Activated CD4-positive, alpha-beta T cell treated with anti-CD3 and anti-CD28 coated beads, Interleukin-2, Interleukin-4, amounts not matched to agents 100 ng/mL and 50 ng/mL, durations not matched to agents 16 hours and 8 hours (primary cell): ENCODE measurements around the gene OSTN.
"Not testable (repeated sequence)": the region's sequence is repeated elsewhere in the genome, so short reads cannot be mapped to it uniquely, and the experiment has no call there.

ENCODE experiments used
- DNase-seq: peaks from one replicate; pipeline ENCODE4 v3.0.0-alpha.2; 2020; ENCODE audit warnings: low spot score

OSTN gene

GRCh38 chr3:191263850-191264249 is 64.8 kb downstream of the OSTN start:
- no peak for DNase-seq

DNA sequence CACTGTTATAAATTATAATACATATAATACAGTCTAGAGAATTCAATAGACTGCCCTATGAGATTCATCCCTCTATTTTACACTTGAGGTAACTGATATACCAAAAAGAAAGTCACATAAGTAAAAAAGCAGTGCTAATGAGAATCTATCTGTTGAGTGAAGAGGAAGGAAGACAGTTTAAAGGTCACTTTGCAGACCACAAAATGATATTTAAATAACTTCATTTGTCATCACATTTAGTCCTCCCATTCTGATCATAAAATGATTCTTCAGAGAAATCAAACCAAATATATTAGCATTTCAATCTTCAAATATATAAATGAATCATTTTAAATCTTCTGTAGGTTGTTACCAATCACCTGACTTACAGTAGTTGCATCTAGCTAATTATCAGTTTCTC is 69.7 kb downstream of the OSTN start:
- DNase-seq = no peak

DNA sequence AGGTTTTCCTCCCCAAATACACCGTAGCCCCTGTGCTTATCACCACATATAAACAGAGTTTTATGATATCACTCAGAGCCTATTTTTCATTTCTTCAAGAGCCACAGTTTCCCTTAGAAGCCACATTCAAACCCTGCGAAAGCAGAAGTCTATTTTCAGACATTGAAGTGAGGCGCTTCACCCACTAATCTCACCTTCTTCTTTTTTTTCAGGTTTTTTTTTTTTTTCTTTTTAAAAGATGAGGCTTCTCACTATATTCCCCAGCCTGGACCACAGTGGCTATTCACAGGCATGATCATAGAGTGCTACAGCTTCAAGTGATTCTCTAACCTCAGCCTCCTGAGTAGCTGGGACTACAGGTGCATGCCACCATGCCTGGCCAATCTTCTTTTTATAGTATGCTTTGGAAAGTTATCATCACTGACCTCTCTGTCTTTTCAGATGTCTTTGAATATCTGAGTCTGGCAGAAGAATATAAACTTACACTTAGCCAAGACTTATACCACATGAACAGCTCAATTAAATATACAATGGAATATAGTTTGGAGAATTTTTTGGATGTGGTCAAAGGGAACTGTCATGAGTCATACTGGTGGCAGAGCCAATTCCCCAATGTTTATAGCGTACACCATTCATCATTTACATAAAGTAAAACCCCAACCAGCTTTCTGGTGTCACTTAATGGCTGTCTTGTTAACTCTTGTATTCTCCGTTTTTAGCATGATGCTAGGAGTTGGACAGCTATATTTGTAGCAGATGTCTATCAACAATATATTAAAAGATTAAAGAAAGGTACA is 70.4 kb downstream of the OSTN start:
- DNase-seq = no peak

DNA sequence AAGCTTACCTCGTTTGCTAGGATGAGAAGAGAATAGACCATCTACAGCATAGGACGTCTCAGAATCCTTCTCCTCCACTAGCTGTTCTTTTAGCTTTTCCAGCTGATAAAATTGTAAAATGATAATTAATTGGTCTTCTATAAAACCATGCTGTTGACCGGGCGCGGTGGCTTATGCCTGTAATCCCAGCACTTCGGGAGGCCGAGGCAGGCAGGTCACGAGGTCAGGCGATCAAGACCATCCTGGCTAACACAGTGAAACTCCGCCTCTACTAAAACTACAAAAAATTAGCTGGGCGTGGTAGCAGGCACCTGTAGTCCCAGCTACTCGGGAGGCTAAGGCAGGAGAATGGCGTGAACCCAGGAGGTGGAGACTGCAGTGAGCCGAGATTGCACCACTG is 76.2 kb downstream of the OSTN start:
- not testable (repeated sequence) for DNase-seq

GRCh38 chr3:191275751-191276150 is 76.7 kb downstream of the OSTN start:
- no peak for DNase-seq

GRCh38 chr3:191280111-191280510 is 81.1 kb downstream of the OSTN start:
- DNase-seq = no peak

- DNase-seq = no peak
Measured at GRCh38 chr3:191280882-191281281, 81.8 kb downstream of the OSTN start.

- no peak for DNase-seq
Measured at GRCh38 chr3:191282251-191283185, 83.5 kb downstream of the OSTN start.

GRCh38 chr3:191283400-191283799 is 84.4 kb downstream of the OSTN start:
- peak; percentile 27 for DNase-seq

- DNase-seq = no peak
Measured at GRCh38 chr3:191290311-191291025, 91.4 kb downstream of the OSTN start.

DNA sequence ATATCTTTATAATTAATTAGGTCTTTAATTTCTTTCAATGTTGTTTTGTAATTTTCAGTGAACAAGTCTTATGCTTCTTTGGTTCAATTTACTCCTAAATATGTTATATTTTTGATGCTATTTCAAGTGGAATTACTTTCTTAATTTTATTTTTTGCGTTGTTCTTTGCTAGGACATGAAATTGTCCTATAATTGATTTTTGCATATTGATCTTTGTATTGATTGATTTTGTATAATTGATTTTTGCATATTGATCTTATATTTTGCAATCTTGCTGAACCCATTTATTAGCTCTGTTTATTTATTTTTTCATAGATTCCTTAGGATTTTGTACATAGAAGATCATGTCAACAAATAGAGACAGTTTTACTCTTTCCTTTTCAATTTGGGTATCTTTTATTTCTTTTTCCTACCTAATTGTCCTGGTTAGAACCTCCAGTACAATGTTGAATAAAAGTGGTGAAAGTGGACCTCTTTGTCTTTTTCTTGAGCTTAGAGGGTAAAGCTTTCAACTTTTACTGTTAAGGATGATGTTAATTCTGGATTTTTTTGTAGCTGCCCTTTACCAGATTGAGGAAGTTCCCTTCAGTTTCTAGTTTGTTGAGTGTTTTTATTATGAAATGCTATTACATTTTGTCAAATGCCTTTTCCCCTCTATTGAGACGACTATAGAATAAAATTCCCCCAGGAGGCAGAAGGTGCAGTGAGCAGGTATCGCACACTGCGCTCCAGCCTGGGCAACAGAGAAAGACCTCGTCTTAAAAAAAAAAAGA is 93.4 kb downstream of the OSTN start:
- no peak for DNase-seq

DNA sequence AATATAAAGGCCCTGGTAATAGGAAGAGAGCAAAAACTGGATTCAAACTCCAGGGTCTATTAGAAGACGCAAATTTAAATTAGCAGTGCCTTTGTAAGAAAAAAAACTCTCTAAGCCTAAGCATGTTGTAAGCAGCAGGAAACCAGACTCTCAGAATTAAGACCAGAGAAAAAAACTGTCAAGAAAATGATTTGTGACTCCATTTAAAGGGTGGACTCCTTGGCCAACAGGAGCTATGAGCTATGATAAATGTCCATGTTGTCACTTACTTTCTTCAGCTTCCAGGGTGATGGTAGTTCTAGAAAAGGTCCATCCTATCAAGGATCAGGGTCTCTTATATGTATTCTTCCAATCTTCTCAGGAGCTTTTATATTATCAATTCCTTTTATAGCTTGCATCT is 95.2 kb downstream of the OSTN start:
- no peak for DNase-seq

DNA sequence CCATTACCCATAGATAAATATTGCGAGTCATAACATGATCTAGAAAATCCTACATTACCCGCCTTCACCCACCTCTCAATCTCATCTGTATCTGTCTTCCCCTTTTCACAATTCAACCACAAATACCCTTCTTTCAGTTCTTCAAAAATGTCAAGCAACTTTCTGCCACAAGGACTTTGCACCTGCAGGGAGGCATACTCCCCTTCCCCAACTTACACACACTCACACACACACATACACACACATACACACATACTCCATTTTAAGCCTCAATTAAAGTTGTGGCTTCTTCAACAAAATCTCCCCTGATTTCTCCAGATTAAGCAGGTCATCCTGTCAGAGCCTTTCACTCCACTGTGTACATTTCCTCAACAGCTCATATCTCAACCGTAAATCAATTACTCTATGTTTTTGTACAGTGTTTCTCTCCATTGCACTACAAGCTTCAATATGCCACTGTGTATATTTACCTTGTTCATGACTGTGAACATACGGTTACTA is 97.0 kb downstream of the OSTN start:
- DNase-seq = no peak

GRCh38 chr3:191298846-191299245 is 99.8 kb downstream of the OSTN start:
- no peak for DNase-seq

DNA sequence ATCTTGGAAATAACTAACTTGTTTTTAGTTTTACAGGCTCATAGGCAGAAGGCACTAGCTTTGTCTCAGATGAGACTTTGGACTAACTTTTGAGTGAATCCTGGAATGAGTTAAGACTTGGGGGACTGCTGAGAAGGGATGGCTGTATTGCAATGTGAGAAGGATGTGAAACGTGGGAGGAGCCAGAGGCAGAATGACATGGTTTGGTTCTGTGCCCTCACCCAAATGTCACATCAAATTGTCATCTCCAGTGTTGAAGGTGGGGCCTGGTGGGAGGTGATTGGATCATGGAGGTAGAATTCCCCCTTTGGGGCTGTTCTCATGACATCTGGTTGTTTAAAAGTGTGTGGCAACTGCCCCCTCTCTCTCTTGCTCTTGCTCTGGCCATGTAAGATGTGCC is 101.4 kb downstream of the OSTN start:
- DNase-seq = no peak

DNA sequence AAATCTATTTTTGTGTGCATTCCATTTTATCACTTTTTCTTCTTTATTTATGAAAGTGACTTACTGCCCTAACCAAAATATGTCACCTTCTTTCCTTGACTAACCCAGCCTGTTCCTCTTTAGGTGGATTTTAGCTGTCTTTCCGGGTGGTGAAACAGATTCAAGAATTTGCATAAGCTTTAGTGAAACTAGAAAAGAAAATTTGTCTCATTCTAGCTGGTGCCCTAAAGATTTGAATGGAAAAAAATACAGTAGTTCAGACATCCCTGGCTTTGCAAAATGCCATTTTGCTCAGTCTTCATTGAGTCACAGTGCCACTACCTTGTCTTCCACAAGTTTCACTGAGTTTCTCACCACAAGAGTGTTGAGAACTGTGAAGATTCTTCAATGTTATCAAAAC is 102.0 kb downstream of the OSTN start:
- no peak for DNase-seq

DNA sequence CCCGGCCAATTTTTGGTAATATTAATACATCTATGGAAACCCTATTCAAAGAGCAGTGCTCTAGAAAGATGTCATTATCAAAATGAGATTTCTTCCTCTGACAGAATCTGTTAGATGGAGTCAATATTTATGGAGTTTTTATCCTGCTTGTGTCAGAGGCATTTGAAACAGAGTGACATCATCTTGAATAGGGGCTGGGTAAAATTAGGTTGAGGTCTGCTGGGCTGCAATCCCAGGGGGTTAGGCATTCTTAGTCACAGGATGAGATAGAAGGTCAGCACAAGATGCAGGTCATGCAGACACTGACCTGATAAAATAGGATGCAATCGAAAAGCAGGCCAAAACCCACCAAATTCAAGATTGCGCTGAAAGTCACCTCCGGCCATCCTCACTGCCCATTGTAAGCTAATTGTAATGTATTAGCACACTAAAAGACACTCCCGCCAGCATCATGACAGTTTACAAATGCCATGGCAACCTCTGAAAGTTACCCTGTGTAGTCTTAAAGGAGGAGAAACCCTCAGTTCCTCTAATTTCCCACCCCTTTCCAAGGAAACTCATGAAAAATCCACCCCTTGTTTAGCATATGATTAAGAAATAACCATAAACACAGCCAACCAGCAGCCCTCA is 102.9 kb downstream of the OSTN start:
- no peak for DNase-seq

DNA sequence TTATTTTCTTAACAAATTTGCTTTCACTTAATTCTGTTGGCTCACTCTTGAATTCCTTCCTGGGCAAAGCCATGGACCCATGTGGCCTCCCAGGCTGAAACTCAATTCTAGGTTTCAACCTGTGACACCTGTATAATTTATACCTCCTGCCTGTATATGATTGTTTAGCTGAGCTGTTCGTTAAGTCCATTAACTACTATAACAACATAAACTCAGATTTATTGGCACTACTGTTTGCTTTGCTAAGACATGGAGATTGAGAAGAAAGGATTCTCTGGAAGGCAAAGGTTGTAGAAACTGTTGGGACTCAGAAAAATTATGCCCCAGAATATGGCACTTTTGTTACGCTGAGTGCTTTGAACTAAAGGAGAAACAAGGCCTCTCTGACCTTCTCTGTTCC is 103.4 kb downstream of the OSTN start:
- no peak for DNase-seq

GRCh38 chr3:191303596-191303995 is 104.6 kb downstream of the OSTN start:
- DNase-seq = no peak

DNA sequence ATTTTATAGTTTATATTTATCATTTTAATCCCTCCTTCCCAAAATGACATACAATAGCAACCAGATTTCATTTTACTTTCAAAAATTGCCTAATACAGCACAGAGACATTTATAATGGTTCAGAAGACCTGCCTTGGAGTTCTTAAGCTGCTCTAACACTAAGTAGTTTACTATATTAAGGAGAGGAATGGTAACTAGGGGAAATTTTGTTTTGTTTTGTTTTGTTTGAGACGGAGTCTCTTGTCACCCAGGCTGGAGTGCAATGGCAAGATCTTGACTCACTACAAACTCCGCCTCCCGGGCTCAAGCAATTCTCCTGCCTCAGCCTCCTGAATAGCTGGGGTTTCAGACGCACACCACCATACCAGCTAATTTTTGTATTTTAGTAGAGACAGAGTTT is 107.4 kb downstream of the OSTN start:
- no peak for DNase-seq

GRCh38 chr3:191307341-191307740 is 108.3 kb downstream of the OSTN start:
- DNase-seq = no peak
